Measurements from ENCODE around the gene RCAN2.

GRCh38 chr6:46400898-46401297, 90.4 kb downstream of the RCAN2 start:
- TF ChIP-seq CTCF (IDR thresholded peaks at IDR 0.05) (no peak), POLR2A (IDR thresholded peaks at IDR 0.05) (no peak)

All from adrenal gland (tissue), 5 donors.